T-cell (primary cell): ENCODE measurements around the gene CASQ1. TPM values are rescaled to one million over a fixed set of nuclear protein-coding genes. Genes with fewer than 3 reads are reported as not detected.

ENCODE experiments used
- ATAC-seq, 4 experiments: fragments of 200-7000 bp in 3 of 4; fragments of 150-1000 bp in 1 of 4; cut with Tn5 transposase; replicated peaks in 1 of 4; 1 replicate in 3 of 4; 2 replicates in 1 of 4; pipeline ENCODE4 v1.10.0; 2021; ENCODE audit warnings: moderate library complexity in 3 of 4, mild to moderate bottlenecking in 2 of 4, moderate number of reproducible peaks in 1 of 4
- CTCF ChIA-PET, 2 donors: fragments of 300-600 bp; sonication (Branson Sonifier 250); formaldehyde crosslinking; loops; one replicate each; lab custom pipeline; 2022; ENCODE audit warnings: antibody characterized with exemption in 2 of 2; lab: Charles Lee
- POLR2A ChIA-PET, 2 donors: fragments of 300-600 bp; sonication (Branson Sonifier 250); formaldehyde crosslinking; loops; one replicate each; lab custom pipeline; 2022; ENCODE audit warnings: antibody characterized with exemption in 2 of 2; lab: Charles Lee
- DNase-seq, 35 experiments: peaks; one replicate each; pipeline versions ENCODE4 v3.0.0 to v3.0.0-alpha.2; 2013 to 2023
- H3K27ac ChIP-seq: one replicate; pipeline ENCODE4 v1.5.1; 2013; ENCODE audit warnings: low read length
- H3K27me3 ChIP-seq, 2 experiments: replicated peaks in 1 of 2; 1 replicate in 1 of 2; 2 replicates in 1 of 2; pipeline versions ENCODE4 v1.6.1 to v1.7.0; 2013; ENCODE audit warnings: low read length in 1 of 2, mixed read lengths in 1 of 2; ENCODE audit not compliant: control insufficient read depth in 2 of 2, insufficient read depth in 2 of 2; ENCODE audit errors: extremely low read depth in 1 of 2
- H3K36me3 ChIP-seq, 2 donors: 1 replicate in 1 of 2; 2 replicates in 1 of 2; pipeline versions ENCODE4 v1.6.1 to v1.7.0; 2013; ENCODE audit warnings: low read length in 1 of 2; ENCODE audit not compliant: control insufficient read depth in 2 of 2, insufficient read depth in 1 of 2; ENCODE audit errors: extremely low read depth in 1 of 2
- H3K4me1 ChIP-seq, 2 experiments: 1 replicate in 1 of 2; 2 replicates in 1 of 2; pipeline versions ENCODE4 v1.6.1 to v1.7.0; 2013; ENCODE audit warnings: low read length in 2 of 2, mixed read lengths in 1 of 2; ENCODE audit not compliant: insufficient read depth in 2 of 2, control insufficient read depth in 1 of 2; ENCODE audit errors: extremely low read depth in 1 of 2
- H3K4me3 ChIP-seq, 2 donors: 1 replicate in 1 of 2; 2 replicates in 1 of 2; pipeline versions ENCODE4 v1.5.1 to v1.7.0; 2013; ENCODE audit warnings: mild to moderate bottlenecking in 2 of 2, low read length in 1 of 2, moderate library complexity in 1 of 2; ENCODE audit not compliant: control insufficient read depth in 1 of 2; ENCODE audit errors: extremely low read depth in 1 of 2
- H3K9me3 ChIP-seq: 2 replicates; pipeline ENCODE4 v1.7.0; 2013
- H3K27ac Mint-ChIP-seq, 2 donors: one replicate each; pipeline ENCODE4 v1.8.0; 2020 to 2021; ENCODE audit warnings: mild to moderate bottlenecking in 2 of 2, mixed read lengths in 2 of 2
- H3K27me3 Mint-ChIP-seq, 2 donors: one replicate each; pipeline ENCODE4 v1.8.0; 2021 to 2022; ENCODE audit warnings: mixed read lengths in 2 of 2
- H3K36me3 Mint-ChIP-seq: one replicate; pipeline ENCODE4 v1.8.0; 2021; ENCODE audit warnings: mixed read lengths
- H3K4me1 Mint-ChIP-seq, 3 donors: one replicate each; pipeline ENCODE4 v1.8.0; 2020 to 2022; ENCODE audit warnings: mixed read lengths in 3 of 3, mild to moderate bottlenecking in 1 of 3
- H3K4me3 Mint-ChIP-seq, 3 donors: one replicate each; pipeline ENCODE4 v1.8.0; 2020 to 2022; ENCODE audit warnings: mild to moderate bottlenecking in 3 of 3, mixed read lengths in 3 of 3, moderate library complexity in 3 of 3
- H3K9me3 Mint-ChIP-seq, 3 donors: one replicate each; pipeline ENCODE4 v1.8.0; 2020 to 2022; ENCODE audit warnings: mixed read lengths in 3 of 3
- WGBS: methylation state at CpG from one replicate; pipeline ENCODE4 v1.1.5; 2013; ENCODE audit warnings: missing lambda C conversion rate; ENCODE audit not compliant: insufficient coverage; 5-methylcytosine and 5-hydroxymethylcytosine counted together
- total RNA-seq, 35 experiments: library from RNA in 6 of 35; stranded (reverse) in 6 of 35; fragments of 120-200 nt in 1 of 35; gene quantifications; one replicate each; pipeline versions ENCODE4 v1.2.1 to v1.2.4 and lab custom pipeline; 2013 to 2026

CASQ1 gene
- total RNA-seq, 5 donors from 2014 or later (not counting 1 experiment from before 2014, with no cell fraction given), result not detected

DNA sequence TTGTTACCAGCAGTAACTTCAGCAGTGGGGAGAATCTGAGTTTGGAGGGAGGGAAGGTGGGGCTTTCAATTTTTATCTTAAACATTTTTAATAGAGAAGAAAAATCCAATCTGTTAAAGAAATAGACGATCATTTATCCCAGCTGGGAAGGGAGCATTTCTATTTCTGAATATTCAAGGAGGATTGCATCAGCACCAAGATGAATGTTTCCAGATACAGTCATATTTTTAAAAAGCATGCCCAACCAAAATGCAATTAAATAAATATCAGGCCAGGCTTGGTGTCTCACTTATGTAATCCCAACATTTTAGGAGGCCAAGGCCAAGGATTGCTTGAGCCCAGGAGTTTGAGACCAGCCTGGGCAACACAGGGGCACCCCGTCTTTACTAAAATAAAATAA is 40.7 kb upstream of the CASQ1 start:
- no peak overlapping the region for H3K27ac Mint-ChIP-seq
- no peak overlapping the region for H3K4me3 ChIP-seq
- H3K27ac ChIP-seq, result no peak overlapping the region
- H3K27me3 ChIP-seq, result peaks cover 0 to 11% of the 10 kb centered on the region in 2 experiments
- no CpG with 5 or more reads among the region's 2 CpGs for WGBS
- H3K4me3 Mint-ChIP-seq, result no peak overlapping the region
- ATAC-seq, result no peak
- no peaks in the 10 kb centered on the region for H3K9me3 ChIP-seq
- ChIA-PET POLR2A (no interaction called here), CTCF (no interaction called here)
- peaks cover 4 to 7% of the 10 kb centered on the region in 2 donors for H3K27me3 Mint-ChIP-seq
- H3K36me3 ChIP-seq, result no peaks in the 10 kb centered on the region
- no peaks in the 10 kb centered on the region for H3K36me3 Mint-ChIP-seq
- H3K9me3 Mint-ChIP-seq, result no peaks in the 10 kb centered on the region
- H3K4me1 ChIP-seq, result no peaks in the 10 kb centered on the region
- DNase-seq, result no peak
- no peaks in the 10 kb centered on the region for H3K4me1 Mint-ChIP-seq

DNA sequence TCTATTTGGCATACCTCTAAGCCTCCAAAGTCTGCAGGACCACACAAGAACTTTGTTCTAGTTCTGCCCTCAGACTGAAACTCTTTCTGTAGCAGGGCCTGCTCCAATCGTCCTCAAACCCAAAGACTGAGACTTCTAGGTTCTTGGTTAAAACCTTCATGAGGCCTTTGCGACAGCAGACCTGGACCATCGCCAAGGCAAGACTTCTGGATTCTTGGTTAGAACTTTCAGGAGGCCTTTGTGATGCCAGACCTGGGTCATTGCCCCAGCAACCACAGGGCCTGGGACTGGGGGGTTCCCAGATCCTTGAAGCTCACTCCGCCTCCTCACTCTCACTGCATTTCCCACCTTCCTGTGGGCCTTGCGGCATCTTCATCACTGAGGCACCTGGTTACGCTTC is 39.1 kb upstream of the CASQ1 start, which contains the start of gene ATP1A4:
Gene ATP1A4 (plus strand): TSS at position 301 of the 400 bp plus-strand sequence. CDS start 438 bp downstream, outside the sequence.
- ATAC-seq (no peak), DNase-seq (no peak)
- Histone ChIP-seq H3K27ac (no peak within 1 kb of the TSS), H3K27me3 (peaks cover 0 to 13% of the 10 kb centered on the region in 2 experiments), H3K36me3 (no peaks in the 10 kb centered on the region), H3K9me3 (no peaks in the 10 kb centered on the region), H3K4me1 (no peaks in the 10 kb centered on the region), H3K4me3 (no peak within 1 kb of the TSS)
- Mint-ChIP-seq H3K9me3 (no peaks in the 10 kb centered on the region), H3K4me3 (no peak within 1 kb of the TSS), H3K27ac (no peak within 1 kb of the TSS), H3K36me3 (no peaks in the 10 kb centered on the region), H3K27me3 (peaks cover 0 to 5% of the 10 kb centered on the region in 2 donors), H3K4me1 (no peaks in the 10 kb centered on the region)
- POLR2A ChIA-PET, result no interaction called here
- CTCF ChIA-PET, result interaction anchor here in 1 of 2 donors (0.6 kb wide), 1 partner anchor 40 kb away, joined by 6 read pairs; no protein-coding TSS in a partner anchor
- WGBS, result 89% methylated on average over 6 of the region's 6 CpGs

DNA sequence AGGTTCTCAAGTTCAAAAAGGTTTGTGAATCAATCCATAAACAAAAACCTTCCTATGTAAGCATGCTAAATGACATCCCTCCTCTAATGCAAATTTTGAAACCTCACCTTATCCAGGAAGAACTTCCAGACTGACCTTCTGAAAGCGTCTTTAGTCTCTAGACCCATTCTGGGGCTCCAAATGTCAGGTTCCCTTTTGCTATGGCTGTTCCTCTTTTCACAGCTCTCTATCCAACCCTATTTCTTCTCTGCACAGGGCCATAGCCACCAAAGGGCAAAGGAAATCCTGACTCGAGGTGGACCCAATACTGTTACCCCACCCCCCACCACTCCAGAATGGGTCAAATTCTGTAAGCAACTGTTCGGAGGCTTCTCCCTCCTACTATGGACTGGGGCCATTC is 35.6 kb upstream of the CASQ1 start:
- H3K4me3 Mint-ChIP-seq, result no peak overlapping the region
- no peaks in the 10 kb centered on the region for H3K9me3 Mint-ChIP-seq
- H3K27ac ChIP-seq, result no peak overlapping the region
- ChIA-PET POLR2A (no interaction called here), CTCF (no interaction called here)
- WGBS, result 67% methylated on average over 3 of the region's 3 CpGs
- H3K36me3 Mint-ChIP-seq, result no peaks in the 10 kb centered on the region
- H3K27me3 Mint-ChIP-seq, result peaks cover 5% of the 10 kb centered on the region in 2 donors
- no peak overlapping the region for H3K27ac Mint-ChIP-seq
- H3K4me1 Mint-ChIP-seq, result no peaks in the 10 kb centered on the region
- H3K27me3 ChIP-seq, result peaks cover 0 to 4% of the 10 kb centered on the region in 2 experiments
- ATAC-seq (no peak), DNase-seq (no peak)
- H3K4me3 ChIP-seq, result no peak overlapping the region
- no peaks in the 10 kb centered on the region for H3K36me3 ChIP-seq
- H3K9me3 ChIP-seq, result no peaks in the 10 kb centered on the region
- no peaks in the 10 kb centered on the region for H3K4me1 ChIP-seq

GRCh38 chr1:160156361-160156760 is 34.0 kb upstream of the CASQ1 start:
- Mint-ChIP-seq H3K9me3 (no peaks in the 10 kb centered on the region), H3K4me3 (no peak overlapping the region)

DNA sequence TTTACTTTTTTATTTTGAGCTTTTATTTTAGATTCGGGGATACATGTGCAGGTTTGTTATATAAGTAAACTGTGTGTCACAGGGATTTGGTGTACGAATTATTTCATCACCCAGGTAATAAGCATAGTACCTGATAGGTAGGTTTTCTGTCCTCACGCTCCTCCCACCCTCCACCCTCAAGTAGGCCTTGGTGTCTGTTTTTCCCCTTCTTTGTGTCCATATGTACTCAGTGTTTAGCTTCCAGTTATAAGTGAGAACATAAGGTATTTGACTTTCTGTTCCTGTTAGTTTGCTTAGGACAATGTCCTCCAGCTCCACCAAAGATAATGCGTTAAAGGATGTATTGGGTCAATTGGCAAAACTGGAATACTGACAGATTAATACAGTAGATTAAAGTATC is 33.2 kb upstream of the CASQ1 start:
- H3K36me3 Mint-ChIP-seq, result no peaks in the 10 kb centered on the region
- Histone ChIP-seq H3K36me3 (no peaks in the 10 kb centered on the region), H3K4me3 (no peak overlapping the region), H3K27me3 (peaks cover 0 to 4% of the 10 kb centered on the region in 2 experiments), H3K27ac (no peak overlapping the region), H3K9me3 (no peaks in the 10 kb centered on the region), H3K4me1 (no peaks in the 10 kb centered on the region)
- H3K27ac Mint-ChIP-seq, result no peak overlapping the region
- ATAC-seq, result no peak
- CTCF ChIA-PET, result no interaction called here
- no peaks in the 10 kb centered on the region for H3K9me3 Mint-ChIP-seq
- POLR2A ChIA-PET, result interaction anchor here in 1 of 2 donors (0.6 kb wide), 1 partner anchor 768 kb away, joined by 8 read pairs; no protein-coding TSS in a partner anchor
- no CpG with 5 or more reads among the region's 4 CpGs for WGBS
- no peaks in the 10 kb centered on the region for H3K4me1 Mint-ChIP-seq
- no peak overlapping the region for H3K4me3 Mint-ChIP-seq
- peaks cover 2 to 5% of the 10 kb centered on the region in 2 donors for H3K27me3 Mint-ChIP-seq
- no peak for DNase-seq

More at GRCh38 chr1:160156361-160156760, 34.0 kb upstream of the CASQ1 start:
- Mint-ChIP-seq H3K27ac (no peak overlapping the region), H3K36me3 (no peaks in the 10 kb centered on the region), H3K27me3 (peaks cover 5% of the 10 kb centered on the region in 2 donors), H3K4me1 (no peaks in the 10 kb centered on the region)
- ChIA-PET POLR2A (no interaction called here), CTCF (interaction anchor here in 1 of 2 donors (0.7 kb wide), 1 partner anchor 36 kb away, joined by 3 read pairs; no protein-coding TSS in a partner anchor)
- ATAC-seq (no peak), DNase-seq (no peak)
- Histone ChIP-seq H3K36me3 (no peaks in the 10 kb centered on the region), H3K4me3 (no peak overlapping the region), H3K9me3 (no peaks in the 10 kb centered on the region), H3K27ac (no peak overlapping the region), H3K4me1 (no peaks in the 10 kb centered on the region), H3K27me3 (peaks cover 0 to 4% of the 10 kb centered on the region in 2 experiments)
- no CpG with 5 or more reads among the region's 5 CpGs for WGBS

DNA sequence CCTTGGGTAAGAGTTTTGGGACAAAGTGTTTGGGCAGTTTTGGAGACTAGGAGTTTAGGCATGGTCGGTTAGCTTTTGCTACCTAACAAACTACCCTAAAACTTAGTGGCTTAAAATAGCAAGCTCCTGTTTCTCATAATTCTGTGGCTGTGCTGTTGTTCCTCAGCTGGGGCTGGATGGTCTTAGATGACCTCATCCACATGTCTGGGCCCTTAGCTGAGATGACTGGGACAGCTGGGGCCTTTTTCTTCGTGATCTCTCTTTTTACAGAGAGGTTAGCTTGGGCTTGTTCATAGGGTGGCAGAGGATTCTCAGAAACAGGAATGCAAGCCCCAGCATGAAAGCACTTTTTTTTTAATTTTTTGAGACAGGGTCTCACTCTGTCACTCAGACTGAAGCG is 32.3 kb upstream of the CASQ1 start:
- no peak overlapping the region for H3K4me3 Mint-ChIP-seq
- H3K4me1 ChIP-seq, result no peaks in the 10 kb centered on the region
- H3K9me3 ChIP-seq, result no peaks in the 10 kb centered on the region
- ChIA-PET CTCF (no interaction called here), POLR2A (no interaction called here)
- no peak overlapping the region for H3K27ac Mint-ChIP-seq
- no peak overlapping the region for H3K27ac ChIP-seq
- H3K36me3 ChIP-seq, result no peaks in the 10 kb centered on the region
- peaks cover 2 to 5% of the 10 kb centered on the region in 2 donors for H3K27me3 Mint-ChIP-seq
- no peak for ATAC-seq
- no peak for DNase-seq
- WGBS, result 100% methylated on average over 1 of the region's 3 CpGs
- no peaks in the 10 kb centered on the region for H3K4me1 Mint-ChIP-seq
- H3K9me3 Mint-ChIP-seq, result no peaks in the 10 kb centered on the region
- no peak overlapping the region for H3K4me3 ChIP-seq
- H3K36me3 Mint-ChIP-seq, result no peaks in the 10 kb centered on the region
- peaks cover 0 to 4% of the 10 kb centered on the region in 2 experiments for H3K27me3 ChIP-seq
